Activated CD4-positive, alpha-beta T cell treated with anti-CD3 and anti-CD28 coated beads, Interleukin-2, amount 50 U/mL, for 4 hours (primary cell): ENCODE measurements around the gene ALOXE3.

Experiments
- DNase-seq, 2 experiments: peaks; one replicate each; pipeline ENCODE4 v3.0.0-alpha.2; 2020

The ALOXE3 gene

DNA sequence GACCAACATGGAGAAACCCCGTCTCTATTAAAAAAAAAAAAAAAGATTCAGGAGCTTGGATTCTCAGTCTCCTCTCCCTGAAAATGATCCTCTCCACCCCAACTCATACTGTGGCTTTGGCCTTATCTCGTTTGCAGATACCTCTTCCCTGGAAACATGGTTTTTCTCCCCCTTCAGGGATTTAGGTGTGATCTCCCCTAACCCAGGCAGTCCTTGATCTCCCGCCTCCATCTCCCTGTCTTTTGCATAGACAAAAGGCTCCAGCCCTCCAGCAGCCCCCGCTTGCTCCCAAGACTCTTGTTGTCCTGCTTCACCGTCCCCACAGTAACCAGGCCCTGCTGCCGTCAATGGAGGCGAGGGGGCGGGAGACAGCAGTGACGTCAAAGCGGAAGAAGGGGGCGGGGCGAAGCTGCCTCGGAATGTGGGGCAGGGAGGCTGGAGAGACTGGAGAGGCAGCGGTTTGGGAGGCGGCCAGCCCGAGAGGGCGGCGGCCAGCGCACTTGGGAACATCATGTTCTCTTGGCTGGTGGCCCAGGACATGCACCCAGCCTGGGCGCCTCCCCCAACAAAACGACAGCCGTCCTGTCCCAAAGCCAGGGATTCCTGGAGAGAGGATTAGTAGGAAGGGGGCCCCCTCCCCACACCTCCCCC, 35.8 kb upstream of the ALOXE3 start:
- peak; percentile 81 to 86 for DNase-seq

DNA sequence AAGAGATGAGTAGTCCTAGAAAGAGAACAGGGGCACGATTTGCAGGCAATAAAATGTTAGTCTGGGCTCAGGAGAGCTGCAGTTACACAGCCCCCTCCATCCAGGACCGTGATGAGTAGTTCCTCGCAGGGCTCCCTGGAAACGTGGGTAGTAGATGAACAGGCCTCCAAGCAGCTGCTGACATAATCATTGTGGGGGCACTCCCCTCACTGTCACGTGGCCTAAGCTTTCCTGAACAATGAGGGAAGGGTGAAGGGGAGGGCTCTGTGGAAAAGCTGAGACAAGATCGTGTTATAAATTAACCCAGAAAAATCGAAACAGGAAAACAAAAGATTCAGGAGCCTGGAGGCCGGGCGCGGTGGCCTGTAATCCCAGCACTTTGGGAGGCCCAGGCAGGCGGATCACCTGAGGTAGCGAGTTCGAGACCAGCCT, 35.2 kb upstream of the ALOXE3 start:
- DNase-seq: peak in 1 of 2 experiments; percentile 61

DNA sequence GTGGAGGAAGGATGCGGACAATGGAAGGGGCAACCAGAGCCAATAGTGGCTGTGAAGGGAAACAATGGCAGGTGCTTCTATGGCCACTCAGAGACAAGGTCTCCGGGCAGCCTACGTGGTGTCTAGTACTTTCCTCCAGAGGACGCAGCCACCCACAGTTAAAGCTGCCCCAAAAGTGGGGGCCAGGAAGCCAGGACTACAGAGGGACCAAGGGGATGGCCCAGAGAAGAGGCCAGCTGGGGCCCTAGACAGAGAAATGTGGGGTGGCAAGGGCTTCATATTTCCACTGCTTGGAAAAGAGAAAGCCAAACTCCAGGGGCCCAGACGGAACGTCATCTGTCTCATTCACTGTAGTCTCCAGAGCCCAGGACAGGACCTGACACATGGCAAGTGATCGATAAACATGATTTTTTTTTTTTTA, 34.7 kb upstream of the ALOXE3 start:
- DNase-seq: no peak

DNA sequence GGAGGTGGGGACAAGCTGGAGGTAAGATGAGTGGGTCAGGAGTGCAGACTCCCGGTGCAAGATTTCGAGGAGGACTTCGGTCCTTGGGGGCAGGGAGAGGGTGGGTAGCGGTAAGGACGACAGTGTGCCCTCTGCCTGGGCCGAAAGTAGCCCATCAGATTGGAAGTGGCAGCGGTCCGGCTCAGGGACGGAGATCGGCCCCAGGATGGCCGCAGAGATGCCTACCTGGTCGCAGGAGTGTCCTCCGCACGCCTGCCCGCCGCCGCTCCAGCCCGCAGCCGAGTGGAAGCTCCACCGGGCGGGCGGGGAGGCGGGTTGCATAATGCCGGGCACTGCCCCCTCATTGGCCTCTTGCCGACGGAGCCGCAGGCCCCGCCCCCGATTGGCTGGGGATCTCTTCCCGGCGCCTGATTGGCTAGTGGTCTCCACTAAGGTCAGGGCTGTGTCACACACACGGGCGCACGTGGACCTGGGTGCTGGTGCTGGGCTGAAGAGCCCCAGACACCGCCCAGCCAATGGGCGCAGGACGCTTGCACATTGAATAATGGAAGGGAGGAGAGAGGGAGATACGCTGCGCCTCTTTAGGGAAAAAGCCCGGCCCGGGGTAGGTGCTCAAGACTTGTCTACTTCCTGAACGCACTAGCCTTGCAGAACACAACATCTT, 33.9 kb upstream of the ALOXE3 start, which contains the start of gene PER1:
Gene PER1, minus strand, starts transcription at position 293 of the 664 bp plus-strand sequence. CDS start 1,698 bp downstream, outside the sequence.
- DNase-seq: peak; percentile 83 to 84

DNA sequence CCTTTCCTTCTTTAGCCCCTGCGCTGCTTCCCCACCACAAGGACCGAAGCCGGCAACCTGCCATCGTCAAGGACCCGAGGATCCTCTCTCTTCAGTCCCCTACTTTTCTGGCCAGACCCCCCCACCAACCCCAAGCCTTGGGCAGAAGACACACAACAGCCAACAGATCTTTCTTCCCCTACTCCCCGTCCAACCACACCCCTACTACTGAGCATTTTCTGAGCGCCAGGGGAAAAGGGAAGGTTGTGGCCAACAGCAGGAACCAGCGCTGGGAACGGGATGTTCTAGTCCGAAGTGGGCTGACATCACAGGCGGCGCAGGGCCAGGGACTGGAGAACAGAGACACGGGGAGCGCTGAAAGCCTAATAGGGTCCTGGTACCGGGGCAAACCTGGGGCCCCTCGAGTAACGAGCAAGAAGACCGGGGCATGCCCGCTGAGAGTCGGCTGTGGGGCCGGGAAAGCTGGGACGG, 33.4 kb upstream of the ALOXE3 start:
- DNase-seq: no peak

DNA sequence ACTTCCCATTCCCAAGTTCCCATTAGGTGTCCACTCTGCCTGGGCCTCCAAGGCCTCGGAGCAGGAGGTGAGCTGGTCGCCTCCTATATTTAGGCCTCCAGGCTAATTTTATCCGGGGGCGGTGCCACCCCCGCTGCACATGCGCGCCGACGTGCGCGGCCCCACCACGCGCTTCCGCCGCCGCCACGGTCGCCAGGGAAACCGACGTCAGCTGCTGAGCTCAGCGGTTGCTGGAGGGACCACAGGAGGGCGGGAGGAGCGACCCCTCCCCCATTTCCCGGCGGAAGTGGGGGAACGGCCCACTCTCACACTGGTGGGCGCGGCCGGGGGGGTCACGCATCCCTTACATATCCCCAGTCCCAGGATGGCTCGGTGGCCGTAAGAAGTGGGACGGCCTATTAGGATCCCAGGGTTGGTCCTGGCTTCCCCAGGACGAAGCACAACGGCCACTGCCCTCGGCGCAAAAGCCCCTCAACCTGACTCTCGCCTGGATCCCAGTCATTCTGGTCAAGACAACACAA, 32.9 kb upstream of the ALOXE3 start:
- DNase-seq: peak; percentile 83 to 85

DNA sequence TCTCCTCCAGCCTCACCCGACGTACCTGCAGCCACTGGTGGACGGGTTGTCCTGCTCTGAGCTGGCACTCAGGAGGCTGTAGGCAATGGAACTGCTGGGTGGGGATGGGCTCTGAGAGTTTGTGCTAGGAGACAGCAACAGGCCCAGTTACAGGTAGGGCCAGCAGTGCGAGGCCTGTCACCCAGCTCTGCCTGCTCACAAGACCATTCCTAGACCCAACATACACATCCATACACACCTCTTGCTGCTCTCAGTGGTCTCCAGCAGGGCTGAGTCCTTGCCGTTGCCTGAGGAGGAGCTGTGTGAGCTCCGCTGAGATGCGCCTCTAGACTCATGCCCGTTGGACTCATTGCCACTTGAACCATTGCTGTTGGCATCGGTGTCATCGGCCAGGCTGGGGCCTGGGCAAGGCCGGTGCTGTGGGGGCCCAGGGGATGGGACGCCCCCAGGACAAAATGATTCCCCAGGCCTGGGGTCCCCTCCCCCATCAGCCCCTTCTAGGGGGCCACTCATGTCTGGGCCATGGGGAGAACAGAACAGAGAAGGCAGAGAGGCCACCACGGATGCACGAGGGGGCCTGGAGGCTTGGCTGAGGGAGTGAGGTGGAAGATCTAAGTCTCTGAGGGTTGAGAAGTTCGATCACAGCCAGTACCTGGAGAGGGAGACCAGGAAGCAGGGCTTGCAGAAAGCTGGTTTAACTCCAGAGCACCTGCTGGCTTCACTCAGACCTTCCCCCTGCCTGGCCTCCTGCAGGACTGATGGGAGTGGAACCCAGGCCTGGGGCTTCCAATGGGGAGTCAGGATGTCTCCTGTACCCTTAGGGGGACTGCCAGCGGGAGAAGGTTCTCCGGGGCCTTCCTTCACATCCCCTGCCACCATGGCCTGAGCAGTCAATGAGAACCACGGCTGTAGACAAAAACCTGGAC, 32.1 kb upstream of the ALOXE3 start:
- DNase-seq: no peak

DNA sequence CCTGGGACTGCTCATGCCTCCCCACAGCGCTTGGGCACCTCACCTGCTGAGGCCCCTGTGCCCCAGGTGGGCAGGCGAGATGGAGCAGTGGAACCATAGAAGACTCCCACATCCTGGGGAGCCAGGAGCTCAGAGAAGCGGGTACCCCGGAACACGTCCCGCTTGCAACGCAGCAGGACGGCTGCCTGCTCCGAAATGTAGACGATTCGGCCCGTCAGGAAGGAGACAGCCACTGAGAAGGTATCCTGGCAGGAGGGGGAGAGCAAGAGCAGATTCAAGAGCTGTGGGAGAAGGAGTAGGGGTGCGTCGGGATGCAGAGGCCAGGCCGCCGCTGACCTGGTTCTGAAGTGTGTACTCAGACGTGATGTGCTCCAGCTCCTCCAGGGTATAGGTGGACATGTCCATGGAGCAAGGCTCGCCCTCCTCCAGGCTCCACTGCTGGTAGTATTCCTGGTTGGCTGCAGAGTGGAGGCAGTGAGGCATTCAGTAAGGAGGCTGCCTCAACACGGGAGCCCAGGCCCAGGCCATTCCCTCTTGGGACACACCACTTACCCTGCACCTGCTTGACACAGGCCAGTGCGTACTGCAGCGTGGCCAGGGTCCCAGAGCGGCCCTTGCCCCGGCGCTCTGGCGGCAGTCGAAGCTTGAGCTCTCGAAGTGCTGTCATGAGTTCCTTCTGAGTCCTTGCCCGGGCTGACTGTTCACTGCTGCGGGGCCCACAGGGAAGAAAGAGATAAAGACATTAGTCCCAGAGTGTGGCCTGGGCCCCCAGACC, 31.3 kb upstream of the ALOXE3 start:
- no peak for DNase-seq

DNA sequence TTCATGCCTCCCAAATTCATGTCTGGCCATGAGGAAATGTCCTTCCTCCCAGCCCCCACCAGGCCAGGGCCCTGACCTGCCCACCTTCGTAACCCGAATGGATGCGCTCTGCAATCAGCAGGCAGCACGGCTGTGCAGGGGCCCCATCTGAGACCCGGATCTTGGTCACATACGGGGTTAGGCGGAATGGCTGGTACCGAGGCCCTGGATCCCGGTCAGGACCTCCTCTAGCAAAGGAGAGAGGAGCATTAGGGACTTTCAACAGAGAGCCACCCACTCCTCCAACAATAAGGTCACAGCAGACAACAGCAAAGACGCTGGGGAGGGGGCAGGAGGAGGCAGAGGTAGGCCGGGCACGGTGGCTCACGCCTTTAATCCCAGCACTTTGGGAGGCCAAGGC, 30.2 kb upstream of the ALOXE3 start:
- DNase-seq: no peak

DNA sequence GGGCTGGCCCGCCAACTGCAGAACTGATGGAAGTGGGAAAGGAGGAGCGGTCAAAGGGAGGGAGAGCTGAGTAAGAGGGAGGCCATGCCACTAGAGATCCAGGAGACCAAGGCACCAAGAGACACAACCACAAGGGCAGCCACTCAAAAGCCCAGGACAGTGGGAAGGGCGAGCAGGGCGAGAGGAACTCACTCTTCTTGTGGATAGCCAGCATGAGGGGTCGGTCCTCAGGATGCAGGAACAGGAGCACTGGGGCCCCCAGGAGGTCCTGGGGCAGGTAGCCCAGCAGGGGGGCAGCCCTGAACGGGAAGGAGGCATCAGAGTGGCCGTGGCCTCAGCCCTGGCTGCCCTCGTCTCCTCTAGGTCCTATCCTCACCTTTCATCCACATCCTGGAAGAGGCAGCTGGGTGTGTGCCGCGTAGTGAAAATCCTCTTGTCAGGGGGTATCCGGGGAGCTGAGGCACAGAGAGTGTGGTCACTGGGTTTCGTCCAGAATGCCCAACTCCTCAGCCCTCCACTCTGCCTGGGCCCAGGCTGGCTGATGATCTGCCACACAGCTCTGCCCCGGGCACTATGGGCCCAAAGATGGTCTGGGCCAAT, 29.6 kb upstream of the ALOXE3 start:
- DNase-seq: no peak

DNA sequence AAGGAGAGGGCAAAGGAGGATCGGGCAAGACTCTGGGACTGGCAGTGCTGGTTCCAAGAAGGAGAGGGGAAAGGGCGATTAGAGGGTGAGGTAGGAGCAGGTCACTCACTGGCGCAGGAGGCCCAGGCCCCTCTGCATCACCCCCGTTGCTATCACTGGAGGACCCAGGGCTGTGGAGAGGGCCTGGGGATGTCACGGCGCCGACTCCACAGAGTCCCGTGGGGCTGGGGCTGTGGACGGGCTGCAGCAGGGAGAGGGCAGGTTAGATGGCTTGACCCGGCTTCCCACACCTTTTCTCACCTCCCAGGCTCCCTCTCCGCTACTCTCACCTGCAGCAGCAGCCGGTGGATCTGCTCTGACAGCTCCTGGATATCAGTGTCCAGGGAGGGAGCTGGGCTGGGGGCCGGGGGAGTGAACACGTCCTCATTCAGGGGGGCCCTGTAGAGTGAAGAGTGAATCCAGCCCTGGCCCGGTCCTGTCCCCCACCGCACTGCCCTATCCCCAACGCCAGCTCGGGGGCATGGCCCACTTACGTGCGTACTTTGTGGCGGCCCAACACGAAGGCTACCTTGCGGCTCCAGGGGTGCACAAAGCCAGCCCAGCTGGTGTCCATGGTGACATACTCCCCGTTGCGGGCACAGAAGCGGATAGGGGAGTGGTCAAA, 29.0 kb upstream of the ALOXE3 start:
- DNase-seq: no peak

DNA sequence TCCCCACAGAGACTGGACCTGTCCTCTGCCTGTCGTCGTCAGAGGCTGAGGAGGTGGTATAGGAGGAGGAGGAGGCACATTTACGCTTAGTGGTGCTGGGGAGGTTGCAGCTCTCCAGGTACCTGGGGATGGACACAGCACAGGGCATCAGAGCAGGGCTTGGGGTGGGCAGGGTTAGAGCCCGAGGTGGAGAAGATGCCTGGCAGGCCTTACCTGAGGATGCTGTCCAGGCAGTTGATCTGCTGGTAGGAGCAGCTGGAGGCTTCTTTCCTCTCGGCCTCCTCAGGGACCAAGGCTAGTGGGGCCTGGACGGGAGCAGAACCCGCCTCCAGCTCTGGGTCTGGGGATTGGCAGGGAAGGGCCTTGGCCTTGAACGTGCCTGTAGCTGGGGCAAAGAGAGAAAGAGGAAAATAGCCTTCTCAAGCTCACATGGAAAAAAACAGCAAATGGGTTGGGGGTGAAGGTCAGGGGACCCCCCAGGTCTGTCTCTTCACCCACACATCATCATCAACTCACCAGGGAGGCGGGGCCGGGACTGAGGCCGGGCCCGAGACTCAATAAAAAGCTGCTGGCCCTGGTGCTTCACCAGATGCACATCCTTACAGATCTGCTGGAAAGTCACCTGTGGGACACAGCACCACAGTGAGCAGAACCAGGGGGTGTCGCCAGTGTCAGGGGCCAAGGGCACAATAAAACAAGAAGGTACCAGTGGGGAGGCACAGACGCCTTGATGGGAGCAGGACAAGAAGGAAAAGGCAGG, 28.2 kb upstream of the ALOXE3 start:
- DNase-seq: no peak

DNA sequence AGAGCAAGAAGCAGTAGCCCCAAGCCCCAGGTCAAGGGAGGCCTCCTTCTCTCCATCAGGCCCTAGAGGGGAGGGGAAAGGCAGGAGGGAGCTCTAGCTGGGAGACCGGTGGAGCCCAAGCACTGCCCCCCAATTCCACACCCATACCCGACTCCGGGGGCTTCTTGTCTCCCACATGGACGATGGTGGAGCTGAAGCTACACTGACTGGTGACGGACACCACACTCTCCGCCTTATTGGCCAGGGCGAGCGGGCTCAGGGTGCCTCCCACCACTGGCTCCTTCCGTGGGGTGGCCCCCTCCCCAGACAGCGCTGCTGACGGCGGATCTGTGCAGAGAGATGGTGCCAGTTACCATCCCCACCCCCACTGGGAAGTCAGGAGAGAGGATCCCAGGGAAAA, 27.5 kb upstream of the ALOXE3 start:
- no peak for DNase-seq

DNA sequence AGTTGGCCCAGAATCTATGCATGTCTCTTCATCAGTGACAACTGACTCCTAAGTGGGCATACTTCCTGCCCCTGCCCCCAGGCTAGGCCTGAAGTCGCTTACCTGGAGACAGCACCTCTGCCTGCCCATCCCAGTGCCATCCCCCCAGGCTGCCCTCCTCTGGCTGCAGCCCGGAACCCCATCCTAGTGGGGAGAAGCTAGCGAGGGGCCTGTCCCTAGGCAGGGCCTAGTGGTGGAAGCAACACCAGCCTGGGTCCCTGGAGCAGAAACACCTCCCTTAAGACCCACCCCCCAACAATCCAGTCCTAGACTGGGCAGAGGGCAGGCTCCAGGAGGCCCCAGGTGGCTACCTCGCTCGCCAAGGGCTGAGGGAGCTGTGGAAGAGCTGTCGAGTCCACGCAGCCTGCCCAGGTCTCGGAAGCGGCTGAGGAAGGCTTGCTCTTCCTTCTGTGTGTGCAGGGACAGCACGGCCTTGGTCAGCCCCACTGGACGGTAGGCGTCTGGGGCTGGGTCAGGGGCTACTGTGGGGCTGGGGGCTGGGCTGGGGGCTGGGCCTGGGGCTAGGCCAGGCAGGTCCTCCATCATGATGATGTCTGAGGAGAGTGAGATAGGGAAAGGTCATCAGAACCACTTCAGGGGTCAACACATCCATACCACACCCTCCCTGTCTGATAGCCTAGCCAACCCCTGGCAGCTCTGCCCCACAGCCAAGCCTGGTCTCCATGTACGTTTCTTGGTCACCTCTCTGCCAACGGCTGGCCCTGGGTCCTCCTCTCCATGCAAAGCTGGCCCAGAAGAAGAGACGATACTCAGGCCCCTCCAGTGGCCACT, 26.3 kb upstream of the ALOXE3 start:
- no peak for DNase-seq

DNA sequence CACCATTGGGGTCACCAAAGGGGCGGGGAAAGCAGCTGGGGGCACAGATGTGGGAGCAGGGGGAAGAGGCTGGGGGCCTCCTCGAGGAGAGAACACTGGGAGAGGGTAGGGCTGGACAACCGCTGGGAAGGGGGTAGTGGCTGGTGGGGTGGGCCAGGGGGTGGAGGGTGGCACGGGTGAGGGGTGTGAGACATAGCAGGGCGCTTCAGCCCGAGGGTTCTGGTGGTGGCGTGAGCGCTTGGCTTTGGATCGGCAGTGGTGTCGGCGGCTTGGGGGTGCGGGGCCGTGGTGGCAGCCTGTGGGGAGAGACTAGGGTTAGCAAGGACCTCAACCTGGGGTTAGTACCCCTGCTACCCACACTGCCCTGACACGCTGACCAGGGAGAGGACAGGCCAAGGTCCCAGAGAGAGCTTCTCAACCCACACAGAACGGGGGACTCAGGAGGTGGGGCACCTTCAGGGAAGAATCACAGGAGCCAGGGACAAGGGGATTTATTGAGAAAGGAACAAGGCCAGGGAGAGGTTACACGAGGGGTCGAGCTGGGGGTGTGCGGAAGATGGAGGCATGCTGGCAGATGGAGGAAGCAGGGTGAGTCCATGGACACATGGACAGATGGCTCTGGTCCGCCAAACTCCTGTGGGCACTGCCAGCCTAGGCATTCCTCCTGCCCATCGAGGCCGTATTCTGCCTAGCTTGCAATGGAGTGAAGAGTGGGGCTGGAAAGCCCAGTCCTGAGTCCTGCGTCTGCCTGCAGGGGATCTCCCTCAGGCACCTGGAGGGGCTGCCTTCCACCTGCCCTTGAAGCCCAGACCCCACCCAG, 25.5 kb upstream of the ALOXE3 start:
- no peak for DNase-seq

DNA sequence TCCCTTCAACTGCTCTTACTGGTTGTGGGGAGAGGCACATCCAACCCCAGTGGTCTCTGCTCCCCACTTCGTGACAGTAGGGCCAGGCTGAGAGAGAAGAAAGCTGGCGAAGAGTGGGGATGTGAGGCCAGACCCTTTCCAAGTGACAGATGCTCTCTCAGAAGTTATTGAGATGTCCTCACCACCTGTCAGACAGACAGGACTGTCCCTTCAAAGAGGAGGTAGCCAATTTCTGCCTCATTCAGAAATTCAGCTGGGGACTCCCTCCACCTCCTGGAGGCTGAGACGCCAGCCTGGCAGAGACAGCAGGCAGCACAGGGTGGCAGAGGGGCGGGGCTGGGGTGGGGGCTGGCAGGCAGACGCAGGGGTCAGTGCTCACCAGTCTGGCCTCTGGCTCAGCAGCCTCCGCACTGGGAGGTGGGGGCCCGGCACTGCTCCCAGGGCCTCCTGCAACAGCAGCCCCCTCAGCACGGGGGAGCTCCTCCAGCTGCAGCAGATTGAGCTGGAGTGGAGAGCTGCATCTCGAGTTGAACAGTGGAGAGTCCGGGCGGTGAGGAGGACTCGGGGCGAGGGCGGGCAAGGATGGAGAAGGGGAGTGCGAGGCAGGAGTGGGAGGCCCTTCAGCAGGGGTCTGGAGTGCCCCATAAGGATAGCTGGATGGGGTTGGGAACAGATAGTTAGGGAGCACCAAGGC, 24.7 kb upstream of the ALOXE3 start:
- DNase-seq: no peak

DNA sequence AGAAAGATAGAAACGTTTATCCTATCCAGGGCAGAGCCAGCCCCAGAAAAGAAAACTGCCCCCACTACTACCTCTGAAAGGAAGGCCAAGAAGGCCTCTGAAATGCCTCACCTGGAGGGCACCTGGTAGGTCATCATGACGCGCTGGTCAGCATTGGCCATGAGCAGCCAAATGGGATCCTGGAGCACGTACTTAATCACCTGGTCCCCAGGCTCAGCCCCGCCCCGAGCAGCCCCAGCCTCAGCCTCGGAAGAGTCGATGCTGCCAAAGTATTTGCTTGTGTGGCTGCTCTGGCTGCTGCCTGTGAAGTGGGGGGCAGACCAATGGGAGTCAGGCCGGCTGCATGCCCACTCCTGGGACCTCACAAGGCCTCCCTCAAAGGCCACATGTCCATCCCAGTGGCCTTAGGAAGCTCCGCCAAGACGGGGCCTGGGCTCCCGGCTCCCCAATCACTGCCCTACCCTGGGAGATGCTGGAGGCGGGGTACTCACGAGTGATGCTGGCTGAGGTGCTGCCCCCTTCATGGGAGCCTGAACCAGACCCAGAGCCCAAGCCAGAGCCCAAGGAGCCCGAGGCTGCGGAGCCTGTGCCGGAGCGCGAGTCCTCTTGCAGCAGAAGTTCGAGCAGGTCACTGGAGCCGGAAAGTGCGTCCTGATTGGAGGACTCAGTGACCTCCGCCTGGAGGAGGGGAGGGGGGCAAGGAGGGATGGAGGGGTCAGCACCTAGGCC, 24.0 kb upstream of the ALOXE3 start:
- no peak for DNase-seq
